Neural cell (in vitro differentiated cells): ENCODE results near the gene PPP1R13B. TPM values are rescaled to one million over a fixed set of nuclear protein-coding genes. Genes with fewer than 3 reads are reported as not detected.

Experiments used
- H2AFZ ChIP-seq: fragments of 200-600, 300-800 bp; sonication (generic), shearing (Covaris generic); 2 replicates; pipeline ENCODE4 v1.6.0; 2014; ENCODE audit warnings: low read depth, mild to moderate bottlenecking, antibody characterized with exemption, low read length, moderate library complexity
- H3F3A ChIP-seq: fragments of 200-600 bp; shearing (Covaris generic); 2 replicates; pipeline ENCODE4 v1.6.1; 2016; ENCODE audit warnings: mild to moderate bottlenecking, moderate library complexity, mixed read lengths, antibody characterized with exemption, low read length; ENCODE audit not compliant: insufficient read depth, poor library complexity, severe bottlenecking
- H3K27ac ChIP-seq: fragments of 200-600, 300-800 bp; sonication (generic), shearing (Covaris generic); 2 replicates; pipeline ENCODE4 v1.5.1; 2014; ENCODE audit warnings: mild to moderate bottlenecking, low read length, moderate library complexity
- H3K27me3 ChIP-seq: fragments of 300-800, 200-600 bp; sonication (generic), shearing (Covaris generic); 2 replicates; pipeline ENCODE4 v1.6.0; 2014; ENCODE audit warnings: mild to moderate bottlenecking, low read depth, low read length, moderate library complexity; ENCODE audit not compliant: insufficient read depth
- H3K36me3 ChIP-seq: fragments of 300-800, 200-600 bp; sonication (generic), shearing (Covaris generic); 2 replicates; pipeline ENCODE4 v1.5.1; 2014; ENCODE audit warnings: mild to moderate bottlenecking, antibody characterized with exemption, low read length, moderate library complexity; ENCODE audit not compliant: insufficient read depth
- H3K4me2 ChIP-seq: fragments of 300-800, 200-600 bp; sonication (generic), shearing (Covaris generic); 2 replicates; pipeline ENCODE4 v1.6.0; 2014; ENCODE audit warnings: mild to moderate bottlenecking, low read length
- H3K4me3 ChIP-seq: fragments of 300-800, 200-600 bp; sonication (generic), shearing (Covaris generic); 2 replicates; pipeline ENCODE4 v1.5.1; 2014; ENCODE audit warnings: mild to moderate bottlenecking, low read length, moderate library complexity
- H3K79me2 ChIP-seq: fragments of 200-600 bp; shearing (Covaris generic); replicated peaks from 2 replicates; pipeline ENCODE4 v1.6.0; 2014; ENCODE audit warnings: mild to moderate bottlenecking, low read length, moderate library complexity; ENCODE audit not compliant: insufficient read depth
- H3K9ac ChIP-seq: fragments of 300-800, 200-600 bp; sonication (generic), shearing (Covaris generic); 2 replicates; pipeline ENCODE4 v1.6.1; 2016; ENCODE audit warnings: mild to moderate bottlenecking, low read length, mixed read lengths
- H3K9me2 ChIP-seq: fragments of 200-600 bp; shearing (Covaris generic); 2 replicates; pipeline ENCODE4 v1.6.1; 2016; ENCODE audit warnings: mild to moderate bottlenecking, low read length, mixed read lengths; ENCODE audit not compliant: insufficient read depth
- H3K9me3 ChIP-seq: fragments of 200-600, 300-800 bp; sonication (generic), shearing (Covaris generic); 2 replicates; pipeline ENCODE4 v1.6.1; 2016; ENCODE audit warnings: mild to moderate bottlenecking, mixed run types, low read length, moderate library complexity, mixed read lengths
- H4K20me1 ChIP-seq: fragments of 200-600 bp; shearing (Covaris generic); 2 replicates; pipeline ENCODE4 v1.6.1; 2016; ENCODE audit warnings: mild to moderate bottlenecking, mixed run types; ENCODE audit not compliant: insufficient read depth
- EP300 ChIP-seq: fragments of 450-650 bp; conservative IDR thresholded peaks from 2 replicates; pipeline ENCODE4 v1.6.1; 2014; ENCODE audit warnings: antibody characterized with exemption, mild to moderate bottlenecking, moderate library complexity; ENCODE audit not compliant: poor library complexity, severe bottlenecking
- EZH2 ChIP-seq: fragments of 200-600, 300-800 bp; shearing (Covaris generic), sonication (generic); IDR thresholded peaks from 2 replicates; pipeline ENCODE4 v1.6.1; 2014; ENCODE audit warnings: antibody characterized with exemption, low read length, borderline replicate concordance, mild to moderate bottlenecking; ENCODE audit not compliant: insufficient read depth, poor library complexity, severe bottlenecking
- MXI1 ChIP-seq: fragments of 450-650 bp; conservative IDR thresholded peaks from 2 replicates; pipeline ENCODE4 v1.6.1; 2014; ENCODE audit warnings: antibody characterized with exemption, mild to moderate bottlenecking; ENCODE audit not compliant: poor library complexity, severe bottlenecking
- POLR2AphosphoS5 ChIP-seq: IDR thresholded peaks from 2 replicates; pipeline ENCODE4 v1.6.1; 2012
- RAD21 ChIP-seq: fragments of 450-650 bp; conservative IDR thresholded peaks from 2 replicates; pipeline ENCODE4 v1.6.1; 2014; ENCODE audit warnings: antibody characterized with exemption, mild to moderate bottlenecking, moderate library complexity
- SMC3 ChIP-seq: fragments of 450-650 bp; conservative IDR thresholded peaks from 2 replicates; pipeline ENCODE4 v1.6.1; 2014; ENCODE audit warnings: antibody characterized with exemption, mild to moderate bottlenecking, moderate library complexity; ENCODE audit not compliant: poor library complexity
- TAF1 ChIP-seq: IDR thresholded peaks from 2 replicates; pipeline ENCODE4 v1.6.1; 2012; ENCODE audit warnings: low read depth
- polyA plus RNA-seq: library from polyadenylated mRNA; depleted of rRNA; stranded (reverse); fragments of >200 nt; gene quantifications from 2 replicates; pipeline ENCODE4 v1.2.3, GENCODE V29; 2014
- TF ChIP-seq, protein P1 (sequence below): IDR thresholded peaks from 2 replicates; pipeline ENCODE4 v1.6.1; 2012; ENCODE audit warnings: borderline replicate concordance
- TF ChIP-seq, protein P2 (sequence below): fragments of 450-650 bp; IDR thresholded peaks from 2 replicates; pipeline ENCODE4 v1.5.1; 2014; ENCODE audit warnings: antibody characterized with exemption, mild to moderate bottlenecking, moderate library complexity; ENCODE audit not compliant: poor library complexity, severe bottlenecking

PPP1R13B gene
- polyA plus RNA-seq, 1 donor from 2014 or later: 8.2 TPM

- H2AFZ ChIP-seq: no peak overlapping the region
- peak overlapping the region; percentile 15 for H3K4me3 ChIP-seq
- no peaks in the 10 kb centered on the region for H4K20me1 ChIP-seq
- H3K79me2 ChIP-seq: no peaks in the 10 kb centered on the region
- no peaks in the 10 kb centered on the region for H3K9me2 ChIP-seq
- no peaks in the 10 kb centered on the region for H3K36me3 ChIP-seq
- no peaks in the 10 kb centered on the region for H3K27me3 ChIP-seq
- H3K4me2 ChIP-seq: peak overlapping the region; percentile 9
- no peak overlapping the region for H3K9ac ChIP-seq
- TF ChIP-seq MXI1: no peak
- no peak for TF ChIP-seq TAF1
- TF ChIP-seq, protein P1, sequence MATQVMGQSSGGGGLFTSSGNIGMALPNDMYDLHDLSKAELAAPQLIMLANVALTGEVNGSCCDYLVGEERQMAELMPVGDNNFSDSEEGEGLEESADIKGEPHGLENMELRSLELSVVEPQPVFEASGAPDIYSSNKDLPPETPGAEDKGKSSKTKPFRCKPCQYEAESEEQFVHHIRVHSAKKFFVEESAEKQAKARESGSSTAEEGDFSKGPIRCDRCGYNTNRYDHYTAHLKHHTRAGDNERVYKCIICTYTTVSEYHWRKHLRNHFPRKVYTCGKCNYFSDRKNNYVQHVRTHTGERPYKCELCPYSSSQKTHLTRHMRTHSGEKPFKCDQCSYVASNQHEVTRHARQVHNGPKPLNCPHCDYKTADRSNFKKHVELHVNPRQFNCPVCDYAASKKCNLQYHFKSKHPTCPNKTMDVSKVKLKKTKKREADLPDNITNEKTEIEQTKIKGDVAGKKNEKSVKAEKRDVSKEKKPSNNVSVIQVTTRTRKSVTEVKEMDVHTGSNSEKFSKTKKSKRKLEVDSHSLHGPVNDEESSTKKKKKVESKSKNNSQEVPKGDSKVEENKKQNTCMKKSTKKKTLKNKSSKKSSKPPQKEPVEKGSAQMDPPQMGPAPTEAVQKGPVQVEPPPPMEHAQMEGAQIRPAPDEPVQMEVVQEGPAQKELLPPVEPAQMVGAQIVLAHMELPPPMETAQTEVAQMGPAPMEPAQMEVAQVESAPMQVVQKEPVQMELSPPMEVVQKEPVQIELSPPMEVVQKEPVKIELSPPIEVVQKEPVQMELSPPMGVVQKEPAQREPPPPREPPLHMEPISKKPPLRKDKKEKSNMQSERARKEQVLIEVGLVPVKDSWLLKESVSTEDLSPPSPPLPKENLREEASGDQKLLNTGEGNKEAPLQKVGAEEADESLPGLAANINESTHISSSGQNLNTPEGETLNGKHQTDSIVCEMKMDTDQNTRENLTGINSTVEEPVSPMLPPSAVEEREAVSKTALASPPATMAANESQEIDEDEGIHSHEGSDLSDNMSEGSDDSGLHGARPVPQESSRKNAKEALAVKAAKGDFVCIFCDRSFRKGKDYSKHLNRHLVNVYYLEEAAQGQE: no peak
- no peak for TF ChIP-seq EP300
- TF ChIP-seq RAD21: no peak
- TF ChIP-seq, protein P2, sequence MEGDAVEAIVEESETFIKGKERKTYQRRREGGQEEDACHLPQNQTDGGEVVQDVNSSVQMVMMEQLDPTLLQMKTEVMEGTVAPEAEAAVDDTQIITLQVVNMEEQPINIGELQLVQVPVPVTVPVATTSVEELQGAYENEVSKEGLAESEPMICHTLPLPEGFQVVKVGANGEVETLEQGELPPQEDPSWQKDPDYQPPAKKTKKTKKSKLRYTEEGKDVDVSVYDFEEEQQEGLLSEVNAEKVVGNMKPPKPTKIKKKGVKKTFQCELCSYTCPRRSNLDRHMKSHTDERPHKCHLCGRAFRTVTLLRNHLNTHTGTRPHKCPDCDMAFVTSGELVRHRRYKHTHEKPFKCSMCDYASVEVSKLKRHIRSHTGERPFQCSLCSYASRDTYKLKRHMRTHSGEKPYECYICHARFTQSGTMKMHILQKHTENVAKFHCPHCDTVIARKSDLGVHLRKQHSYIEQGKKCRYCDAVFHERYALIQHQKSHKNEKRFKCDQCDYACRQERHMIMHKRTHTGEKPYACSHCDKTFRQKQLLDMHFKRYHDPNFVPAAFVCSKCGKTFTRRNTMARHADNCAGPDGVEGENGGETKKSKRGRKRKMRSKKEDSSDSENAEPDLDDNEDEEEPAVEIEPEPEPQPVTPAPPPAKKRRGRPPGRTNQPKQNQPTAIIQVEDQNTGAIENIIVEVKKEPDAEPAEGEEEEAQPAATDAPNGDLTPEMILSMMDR: no peak
- TF ChIP-seq EZH2: no peak
- no peak for TF ChIP-seq POLR2AphosphoS5
- H3K27ac ChIP-seq: peak overlapping the region; percentile 44
- no peaks in the 10 kb centered on the region for H3K9me3 ChIP-seq
- H3F3A ChIP-seq: no peaks in the 10 kb centered on the region
Measured at GRCh38 chr14:103806805-103807204, 40.6 kb downstream of the PPP1R13B start.

DNA sequence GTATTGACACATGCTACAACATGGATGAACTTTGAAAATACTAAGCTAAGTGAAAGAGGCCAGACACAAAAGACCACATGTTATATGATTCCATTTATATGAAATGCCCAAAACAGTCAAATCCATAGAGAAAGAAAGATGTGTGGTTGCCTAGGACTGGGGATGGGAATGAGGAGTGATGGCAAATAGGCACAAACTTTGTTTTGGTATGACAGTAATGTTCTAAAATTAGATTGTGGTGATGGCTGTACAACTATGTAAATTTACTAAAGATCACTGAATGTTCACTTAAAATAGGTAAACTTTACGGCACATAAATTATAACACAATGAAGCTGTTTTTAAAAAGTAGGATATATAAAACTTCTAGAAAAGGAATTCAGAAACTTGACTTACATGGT, 41.7 kb downstream of the PPP1R13B start:
- no peaks in the 10 kb centered on the region for H4K20me1 ChIP-seq
- no peaks in the 10 kb centered on the region for H3K27me3 ChIP-seq
- no peak overlapping the region for H3K9ac ChIP-seq
- H3K4me2 ChIP-seq: no peak overlapping the region
- H3K9me2 ChIP-seq: no peaks in the 10 kb centered on the region
- H3K9me3 ChIP-seq: no peaks in the 10 kb centered on the region
- H3K36me3 ChIP-seq: no peaks in the 10 kb centered on the region
- H3F3A ChIP-seq: no peaks in the 10 kb centered on the region
- H2AFZ ChIP-seq: no peak overlapping the region
- TF ChIP-seq TAF1 (no peak), SMC3 (no peak), POLR2AphosphoS5 (no peak), MXI1 (no peak)
- TF ChIP-seq, protein P1: no peak
- TF ChIP-seq, protein P2: no peak
- no peaks in the 10 kb centered on the region for H3K79me2 ChIP-seq
- no peak overlapping the region for H3K27ac ChIP-seq
- H3K4me3 ChIP-seq: no peak overlapping the region
